DOHH2 (cell line): Measurements from ENCODE around the gene JARID2.

ENCODE experiments used
- H3F3A ChIP-seq: fragments of 200-600 bp; sonication (generic), shearing (Covaris generic); 2 replicates; pipeline ENCODE4 v1.6.0; 2016; ENCODE audit warnings: antibody characterized with exemption, mild to moderate bottlenecking; ENCODE audit not compliant: control insufficient read depth, insufficient read depth
- H3K27ac ChIP-seq: fragments of 200-600 bp; sonication (generic); 2 replicates; pipeline ENCODE4 v1.5.1; 2014; ENCODE audit warnings: low read depth, mild to moderate bottlenecking, low read length, moderate library complexity
- H3K27me3 ChIP-seq: fragments of 200-600 bp; sonication (generic); 2 replicates; pipeline ENCODE4 v1.6.1; 2014; ENCODE audit warnings: mild to moderate bottlenecking, low read length, mixed read lengths; ENCODE audit not compliant: control insufficient read depth
- H3K36me3 ChIP-seq: fragments of 200-600 bp; sonication (generic); 2 replicates; pipeline ENCODE4 v1.6.1; 2014; ENCODE audit warnings: mild to moderate bottlenecking, low read length, moderate library complexity, mixed read lengths; ENCODE audit not compliant: control insufficient read depth
- H3K4me1 ChIP-seq: fragments of 200-600 bp; sonication (generic); 2 replicates; pipeline ENCODE4 v1.6.1; 2014; ENCODE audit warnings: mild to moderate bottlenecking, low read length, mixed read lengths; ENCODE audit not compliant: control insufficient read depth
- H3K4me2 ChIP-seq: fragments of 200-600 bp; sonication (generic); 2 replicates; pipeline ENCODE4 v1.6.0; 2014; ENCODE audit warnings: mild to moderate bottlenecking, low read length, moderate library complexity
- H3K4me3 ChIP-seq: fragments of 200-600 bp; sonication (generic); 2 replicates; pipeline ENCODE4 v1.5.1; 2014; ENCODE audit warnings: mild to moderate bottlenecking, low read length, mixed read lengths
- H3K79me2 ChIP-seq: fragments of 200-600 bp; sonication (generic); 2 replicates; pipeline ENCODE4 v1.6.1; 2014; ENCODE audit warnings: mild to moderate bottlenecking, low read length, mixed read lengths; ENCODE audit not compliant: control insufficient read depth
- H3K9me2 ChIP-seq: fragments of 200-600 bp; sonication (generic); replicated peaks from 2 replicates; pipeline ENCODE4 v1.6.1; 2014; ENCODE audit warnings: mild to moderate bottlenecking, low read length, mixed read lengths; ENCODE audit not compliant: control insufficient read depth
- H3K9me3 ChIP-seq: fragments of 200-600 bp; sonication (generic); 2 replicates; pipeline ENCODE4 v1.6.1; 2014; ENCODE audit warnings: antibody characterized with exemption, low read length, mixed read lengths; ENCODE audit not compliant: control insufficient read depth, insufficient read depth
- H4K20me1 ChIP-seq: fragments of 200-600 bp; sonication (generic); 2 replicates; pipeline ENCODE4 v1.6.0; 2014; ENCODE audit warnings: low read depth, mild to moderate bottlenecking, antibody characterized with exemption, low read length, moderate library complexity; ENCODE audit not compliant: control insufficient read depth, insufficient read depth
- CTCF ChIP-seq: fragments of 200-600 bp; sonication (generic); IDR thresholded peaks from one replicate; pipeline ENCODE4 v1.5.1; 2014; ENCODE audit warnings: antibody characterized with exemption, mild to moderate bottlenecking, low read depth, low read length; ENCODE audit not compliant: poor library complexity, severe bottlenecking
- EZH2phosphoT487 ChIP-seq: fragments of 200-600 bp; sonication (generic); IDR thresholded peaks from 2 replicates; pipeline ENCODE4 v1.6.1; 2017; ENCODE audit warnings: borderline replicate concordance, mild to moderate bottlenecking, antibody characterized with exemption, low read length, moderate library complexity, mixed read lengths

JARID2 gene

GRCh38 chr6:15426901-15427300 lies 181.0 kb downstream of the JARID2 start:
- Histone ChIP-seq H3F3A (peaks cover 4% of the 10 kb centered on the region; the same call in 1 of the 2 replicates), H3K79me2 (peaks cover 8% of the 10 kb centered on the region; the same call in 1 of the 2 replicates), H3K9me3 (no peaks in the 10 kb centered on the region), H3K4me1 (peaks cover 31% of the 10 kb centered on the region), H3K27me3 (no peaks in the 10 kb centered on the region), H3K36me3 (no peaks in the 10 kb centered on the region), H3K4me2 (peak overlapping the region; percentile 65), H3K27ac (peak overlapping the region; percentile 14; the same call in 1 of the 2 replicates), H4K20me1 (no peaks in the 10 kb centered on the region), H3K4me3 (peak overlapping the region; percentile 44; the same call in 1 of the 2 replicates), H3K9me2 (no peaks in the 10 kb centered on the region)
- TF ChIP-seq CTCF, result no peak

- Histone ChIP-seq H3K9me2 (no peaks in the 10 kb centered on the region), H3K4me3 (peak overlapping the region; percentile 44), H3K4me1 (peaks cover 34% of the 10 kb centered on the region), H3K36me3 (no peaks in the 10 kb centered on the region), H3K27ac (peak overlapping the region; percentile 14; the same call in 1 of the 2 replicates), H3K4me2 (peak overlapping the region; percentile 65), H3K9me3 (no peaks in the 10 kb centered on the region), H3K27me3 (no peaks in the 10 kb centered on the region), H3K79me2 (0 out of 2 replicates have a peak, but pooled peaks cover 5% of the 10 kb centered on the region), H4K20me1 (peaks cover 3% of the 10 kb centered on the region; the same call in 1 of the 2 replicates), H3F3A (peaks cover 4% of the 10 kb centered on the region; the same call in 1 of the 2 replicates)
- TF ChIP-seq CTCF, result no peak
- TF ChIP-seq EZH2phosphoT487, result no peak
Measured at GRCh38 chr6:15427331-15428070, 181.6 kb downstream of the JARID2 start.

DNA sequence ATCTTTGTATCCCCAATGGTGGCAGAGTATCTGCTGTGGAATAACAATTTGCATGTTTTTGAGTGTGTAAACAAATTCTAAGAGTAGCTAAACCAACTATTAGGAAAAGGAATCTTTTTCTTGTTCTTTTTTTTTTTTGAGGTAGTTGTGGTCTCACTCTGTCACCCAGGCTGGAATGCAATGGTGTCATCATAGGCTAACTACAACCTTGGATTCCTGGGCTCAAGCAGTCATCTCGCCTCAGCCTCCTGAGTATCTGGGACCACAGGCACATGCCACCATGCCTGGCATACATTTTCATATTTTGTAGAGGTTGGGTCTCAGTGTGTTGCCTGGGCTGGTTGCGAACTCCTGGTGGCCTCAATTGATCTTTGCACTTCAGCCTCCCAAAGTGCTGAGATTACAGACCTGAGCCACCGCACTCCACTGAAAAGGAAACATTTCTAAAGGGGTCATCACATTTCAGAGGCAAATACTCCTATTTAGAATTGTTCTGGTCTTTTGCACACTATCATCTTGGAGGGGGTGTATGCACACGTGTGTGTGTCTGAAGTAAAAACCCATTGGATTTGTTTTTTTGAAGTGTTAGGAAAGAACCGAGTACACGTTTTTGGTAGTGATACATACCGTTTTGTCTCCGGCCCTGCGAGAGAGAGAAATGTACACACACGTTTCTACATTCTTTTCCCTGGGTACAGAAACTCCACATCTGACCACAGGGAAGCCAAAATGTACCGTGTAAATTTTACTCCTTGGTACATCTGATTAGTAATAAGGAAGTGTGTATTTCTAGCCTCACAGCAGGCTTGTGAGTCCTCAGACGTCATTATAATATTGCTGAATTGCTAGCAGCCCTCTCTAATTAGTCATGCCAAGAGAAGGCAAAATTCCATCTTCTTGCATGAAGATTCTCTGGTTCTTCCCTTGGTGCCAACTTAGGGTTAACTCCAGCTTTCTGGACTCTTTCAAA lies 183.6 kb downstream of the JARID2 start:
- TF ChIP-seq CTCF (no peak), EZH2phosphoT487 (no peak)
- peaks cover 53% of the 10 kb centered on the region for H3K4me1 ChIP-seq
- no peak overlapping the region for H3K4me2 ChIP-seq
- peaks cover 8% of the 10 kb centered on the region; the same call in 1 of the 2 replicates for H4K20me1 ChIP-seq
- H3K36me3 ChIP-seq, result no peaks in the 10 kb centered on the region
- no peaks in the 10 kb centered on the region for H3K9me3 ChIP-seq
- H3K79me2 ChIP-seq, result 0 out of 2 replicates have a peak, but pooled peaks cover 8% of the 10 kb centered on the region
- no peak overlapping the region for H3K27ac ChIP-seq
- H3F3A ChIP-seq, result peaks cover 9% of the 10 kb centered on the region
- H3K27me3 ChIP-seq, result no peaks in the 10 kb centered on the region
- no peak overlapping the region for H3K4me3 ChIP-seq
- H3K9me2 ChIP-seq, result no peaks in the 10 kb centered on the region
